Islet precursor cell (in vitro differentiated cells): Measurements from ENCODE around the gene MAGIX.

Experiments used
- DNase-seq: peaks from one replicate; pipeline ENCODE4 v3.0.0-alpha.2; 2018

Gene MAGIX

GRCh38 chrX:49208399-49208798 is 45.8 kb downstream of the MAGIX start:
- DNase-seq: no peak

- DNase-seq: peak; percentile 70
Measured at GRCh38 chrX:49209434-49210251, 47.1 kb downstream of the MAGIX start.

- no peak for DNase-seq
Measured at GRCh38 chrX:49210406-49210805, 47.8 kb downstream of the MAGIX start.

- no peak for DNase-seq
Measured at GRCh38 chrX:49211074-49211473, 48.5 kb downstream of the MAGIX start.

- no peak for DNase-seq
Measured at GRCh38 chrX:49212209-49212608, 49.7 kb downstream of the MAGIX start.

GRCh38 chrX:49212861-49213260 is 50.3 kb downstream of the MAGIX start:
- no peak for DNase-seq

GRCh38 chrX:49214416-49214815 is 51.9 kb downstream of the MAGIX start:
- DNase-seq: no peak

- DNase-seq: no peak
Measured at GRCh38 chrX:49214996-49215526, 52.5 kb downstream of the MAGIX start.
